GM12878 (cell line): ENCODE data around the gene MYOM1. TPM values are rescaled to one million over a fixed set of nuclear protein-coding genes. Genes with fewer than 3 reads are reported as not detected.

Experiments used
- CBX5 ChIP-seq: sonication (generic); IDR thresholded peaks from 2 replicates; pipeline ENCODE4 v1.6.1; 2016; ENCODE audit warnings: low read depth, moderate library complexity, mild to moderate bottlenecking, inconsistent platforms
- GATAD2B ChIP-seq: fragments of 450-650 bp; conservative IDR thresholded peaks from 2 replicates; pipeline ENCODE4 v1.6.1; 2017; ENCODE audit warnings: low read depth, mild to moderate bottlenecking, moderate library complexity
- HDAC6 ChIP-seq: fragments of 200-600 bp; sonication (generic); IDR thresholded peaks from one replicate; pipeline ENCODE4 v1.8.0; 2017; ENCODE audit warnings: antibody characterized with exemption; ENCODE audit not compliant: unreplicated experiment
- HSF1 ChIP-seq: fragments of 150-350 bp; IDR thresholded peaks from 2 replicates; pipeline ENCODE4 v1.6.1; 2014; ENCODE audit warnings: mild to moderate bottlenecking, low read depth, low read length
- JUNB ChIP-seq: IDR thresholded peaks from 2 replicates; pipeline ENCODE4 v1.6.1; 2016; ENCODE audit warnings: antibody characterized with exemption, mild to moderate bottlenecking
- KLF5 ChIP-seq: fragments of 450-650 bp; IDR thresholded peaks from 2 replicates; pipeline ENCODE4 v1.6.1; 2014; ENCODE audit warnings: mild to moderate bottlenecking; ENCODE audit not compliant: partially characterized antibody
- MAX ChIP-seq: IDR thresholded peaks from 2 replicates; pipeline ENCODE4 v1.6.1; 2012; ENCODE audit warnings: low read depth, low read length, improper control_type of control experiment
- MEF2B ChIP-seq: fragments of 450-650 bp; IDR thresholded peaks from 2 replicates; pipeline ENCODE4 v1.6.1; 2018; ENCODE audit warnings: mild to moderate bottlenecking, moderate library complexity; ENCODE audit not compliant: partially characterized antibody, poor library complexity, severe bottlenecking
- MYC ChIP-seq: IDR thresholded peaks from 2 replicates; pipeline ENCODE4 v1.6.1; 2011; ENCODE audit warnings: mild to moderate bottlenecking, low read length, moderate library complexity, inconsistent platforms; ENCODE audit not compliant: insufficient read depth, insufficient replicate concordance, insufficient read length, severe bottlenecking
- NRF1 ChIP-seq: conservative IDR thresholded peaks from 2 replicates; pipeline ENCODE4 v1.6.1; 2011; ENCODE audit warnings: mild to moderate bottlenecking, low read depth, low read length, improper control_type of control experiment
- PML ChIP-seq: IDR thresholded peaks from 2 replicates; pipeline ENCODE4 v1.6.1; 2012; ENCODE audit warnings: low read length, inconsistent platforms
- POLR2AphosphoS2 ChIP-seq: IDR thresholded peaks from 2 replicates; pipeline ENCODE4 v1.6.1; 2011; ENCODE audit warnings: low read depth, mild to moderate bottlenecking, low read length, improper control_type of control experiment, moderate library complexity
- RELA ChIP-seq: fragments of 450-650 bp; IDR thresholded peaks from 2 replicates; pipeline ENCODE4 v1.8.0; 2014; ENCODE audit warnings: borderline replicate concordance; ENCODE audit not compliant: partially characterized antibody
- SUPT20H ChIP-seq: IDR thresholded peaks from 2 replicates; pipeline ENCODE4 v1.6.1; 2011; ENCODE audit warnings: low read depth, mild to moderate bottlenecking, low read length, moderate library complexity, borderline replicate concordance; ENCODE audit not compliant: control insufficient read depth
- WRNIP1 ChIP-seq: IDR thresholded peaks from 2 replicates; pipeline ENCODE4 v1.6.1; 2011; ENCODE audit warnings: low read depth, low read length, improper control_type of control experiment, borderline replicate concordance
- YY1 ChIP-seq: IDR thresholded peaks from 2 replicates; pipeline ENCODE4 v1.6.1; 2011; ENCODE audit warnings: low read depth, mild to moderate bottlenecking, low read length
- ZNF592 ChIP-seq: fragments of 450-650 bp; IDR thresholded peaks from 2 replicates; pipeline ENCODE4 v1.6.1; 2017; ENCODE audit warnings: mild to moderate bottlenecking, moderate library complexity
- ZNF687 ChIP-seq: fragments of 450-650 bp; IDR thresholded peaks from 2 replicates; pipeline ENCODE4 v1.6.1; 2017; ENCODE audit warnings: mild to moderate bottlenecking, moderate library complexity
- polyA plus RNA-seq, 11 experiments: library from polyadenylated mRNA; depleted of rRNA in 4 of 11; unstranded in 6 of 11; stranded (reverse) in 5 of 11; fragments of >200 nt; fragmentation: Nextera tagmentation in 4 of 11; fragmentation: Illumina TruSeq in 1 of 11; extraction: Ambion mirVana in 4 of 11; extraction: Trizol in 1 of 11; gene quantifications; 1 replicate in 1 of 11; 2 replicates in 10 of 11; pipeline versions ENCODE4 v1.2.1 to v1.2.3, GENCODE V29; 2011 to 2016; ENCODE audit warnings: inconsistent platforms in 2 of 11, missing spikeins in 2 of 11, low read depth in 1 of 11
- total RNA-seq, 4 experiments: library from RNA; depleted of rRNA in 3 of 4; stranded (reverse); fragments of >200 nt in 3 of 4; fragmentation: Illumina TruSeq in 1 of 4; extraction: Trizol in 1 of 4; gene quantifications; 2 replicates each; pipeline versions ENCODE4 v1.2.1 to v1.2.3, GENCODE V29; 2013 to 2021

The MYOM1 gene
- total and polyA plus RNA-seq, 10 of the 15 experiments (the other 5 are each of a cell fraction or from before 2014, with no cell fraction given): 0.06 to 1.0 (median 0.57) TPM

GRCh38 chr18:3177902-3178687, 41.7 kb downstream of the MYOM1 start (continued):
- TF ChIP-seq KLF5 (peak; percentile 96), POLR2AphosphoS2 (0 out of 2 replicates have a peak, but pooled peaks have one; percentile 53), RELA (peak; percentile 76), HSF1 (no peak), NRF1 (no peak), ZNF592 (peak; percentile 94; the same call in 1 of the 2 replicates), PML (peak; percentile 82), HDAC6 (no peak), WRNIP1 (no peak), YY1 (peak; percentile 81), ZNF687 (peak; percentile 81), MYC (no peak), MEF2B (peak; percentile 93), CBX5 (peak; percentile 84; the same call in 1 of the 2 replicates), JUNB (peak; percentile 76), SUPT20H (no peak), GATAD2B (0 out of 2 replicates have a peak, but pooled peaks have one; percentile 76), MAX (no peak; the same call in 1 of the 2 replicates)
